Endodermal cell (in vitro differentiated cells): ENCODE results near the gene SUMO3. TPM values are rescaled to one million over a fixed set of nuclear protein-coding genes. Genes with fewer than 3 reads are reported as not detected.
A peak's percentile ranks its signal among the peaks of the same experiment; 100 is the strongest.

ENCODE experiments used
- DNase-seq: peaks from one replicate; pipeline ENCODE4 v3.0.0-alpha.2; 2017
- H3K27ac ChIP-seq: 2 replicates; pipeline ENCODE4 v1.5.1; 2013; ENCODE audit warnings: mild to moderate bottlenecking, low read depth, low read length, moderate library complexity
- H3K27me3 ChIP-seq: 2 replicates; pipeline ENCODE4 v1.6.1; 2013; ENCODE audit warnings: mild to moderate bottlenecking, low read length, moderate library complexity; ENCODE audit not compliant: insufficient read depth, control insufficient read depth, poor library complexity, severe bottlenecking
- H3K36me3 ChIP-seq: 2 replicates; pipeline ENCODE4 v1.7.0; 2013; ENCODE audit warnings: mild to moderate bottlenecking, low read length, moderate library complexity; ENCODE audit not compliant: control insufficient read depth, insufficient read depth
- H3K4me1 ChIP-seq: one replicate; pipeline ENCODE4 v1.7.0; 2013; ENCODE audit warnings: low read length; ENCODE audit not compliant: control insufficient read depth, insufficient read depth
- H3K4me3 ChIP-seq: 2 replicates; pipeline ENCODE4 v1.5.1; 2013; ENCODE audit warnings: mild to moderate bottlenecking, low read length, moderate library complexity
- H3K9ac ChIP-seq: 2 replicates; pipeline ENCODE4 v1.6.1; 2013; ENCODE audit warnings: mild to moderate bottlenecking, low read length, moderate library complexity; ENCODE audit not compliant: poor library complexity, severe bottlenecking; ENCODE audit errors: extremely low read depth
- H3K9me3 ChIP-seq: 2 replicates; pipeline ENCODE4 v1.6.1; 2013; ENCODE audit warnings: mild to moderate bottlenecking, low read length, moderate library complexity; ENCODE audit not compliant: control insufficient read depth
- H3K27ac Mint-ChIP-seq: 2 replicates; pipeline ENCODE4 v1.8.0; 2020; ENCODE audit warnings: mixed read lengths
- H3K27me3 Mint-ChIP-seq: 2 replicates; pipeline ENCODE4 v1.8.0; 2021; ENCODE audit warnings: mild to moderate bottlenecking, mixed read lengths; ENCODE audit not compliant: insufficient read depth
- H3K36me3 Mint-ChIP-seq: 2 replicates; pipeline ENCODE4 v1.8.0; 2020; ENCODE audit warnings: low read depth, mixed read lengths
- H3K4me1 Mint-ChIP-seq: 2 replicates; pipeline ENCODE4 v1.8.0; 2020; ENCODE audit warnings: mixed read lengths
- H3K4me3 Mint-ChIP-seq: 2 replicates; pipeline ENCODE4 v1.8.0; 2020; ENCODE audit warnings: mild to moderate bottlenecking, moderate library complexity, mixed read lengths
- H3K9me3 Mint-ChIP-seq: 2 replicates; pipeline ENCODE4 v1.8.0; 2020; ENCODE audit warnings: mild to moderate bottlenecking, mixed read lengths
- CTCF ChIP-seq: fragments of 200-600 bp; sonication (generic); conservative IDR thresholded peaks from 2 replicates; pipeline ENCODE4 v1.5.0; 2021; ENCODE audit warnings: antibody characterized with exemption, mild to moderate bottlenecking
- WGBS, 2 experiments: methylation state at CpG; one replicate each; pipeline versions ENCODE4 v1.1.5 to v1.1.7; 2013; ENCODE audit warnings: missing lambda C conversion rate in 2 of 2, mixed read lengths in 1 of 2; ENCODE audit not compliant: insufficient coverage in 1 of 2, insufficient read length in 1 of 2; 5-methylcytosine and 5-hydroxymethylcytosine counted together
- total RNA-seq, 2 donors: library from RNA; stranded (reverse); fragmentation: NEBNext Ultra II Directional in 1 of 2; extraction: Animal tissue kit (Norgen Biotek cat#: 25700) in 1 of 2; gene quantifications; 2 replicates in 1 of 2; 3 replicates in 1 of 2; pipeline ENCODE4 v1.2.1, GENCODE V29; 2021

Gene SUMO3
- total RNA-seq, 2 donors from 2014 or later, result 79.5 to 96.4 TPM

- no peak for TF ChIP-seq CTCF
- Histone ChIP-seq H3K27ac (no peak overlapping the region), H3K4me1 (no peaks in the 10 kb centered on the region), H3K9ac (no peak overlapping the region), H3K9me3 (no peaks in the 10 kb centered on the region), H3K4me3 (no peak overlapping the region), H3K27me3 (no peaks in the 10 kb centered on the region), H3K36me3 (no peaks in the 10 kb centered on the region)
- Mint-ChIP-seq H3K27me3 (no peaks in the 10 kb centered on the region), H3K27ac (no peak overlapping the region), H3K36me3 (no peaks in the 10 kb centered on the region), H3K4me3 (no peak overlapping the region), H3K4me1 (peaks cover 7% of the 10 kb centered on the region), H3K9me3 (no peaks in the 10 kb centered on the region)
- DNase-seq, result no peak
- 84 to 96% methylated on average over 8 to 11 of the region's 11 CpGs for WGBS, 2 experiments
These were observed 22.9 kb upstream of the SUMO3 start for GRCh38 chr21:44840771-44841170.

- Mint-ChIP-seq H3K36me3 (no peaks in the 10 kb centered on the region), H3K4me3 (no peak overlapping the region), H3K4me1 (peaks cover 2% of the 10 kb centered on the region), H3K9me3 (no peaks in the 10 kb centered on the region), H3K27ac (no peak overlapping the region), H3K27me3 (no peaks in the 10 kb centered on the region)
- Histone ChIP-seq H3K36me3 (no peaks in the 10 kb centered on the region), H3K9me3 (no peaks in the 10 kb centered on the region), H3K4me1 (no peaks in the 10 kb centered on the region), H3K27me3 (no peaks in the 10 kb centered on the region), H3K4me3 (no peak overlapping the region), H3K27ac (no peak overlapping the region), H3K9ac (no peak overlapping the region)
- 93 to 96% methylated on average over 8 to 9 of the region's 9 CpGs for WGBS, 2 experiments
- DNase-seq, result no peak
- no peak for TF ChIP-seq CTCF
These were observed 21.1 kb upstream of the SUMO3 start for GRCh38 chr21:44838951-44839350.

GRCh38 chr21:44838039-44838895 is 20.4 kb upstream of the SUMO3 start:
- no peak overlapping the region for H3K4me3 Mint-ChIP-seq
- no peaks in the 10 kb centered on the region for H3K4me1 ChIP-seq
- H3K9me3 ChIP-seq, result no peaks in the 10 kb centered on the region
- no peak overlapping the region for H3K27ac Mint-ChIP-seq
- WGBS, 2 experiments, result 80 to 88% methylated on average over 9 to 30 of the region's 30 CpGs
- H3K9me3 Mint-ChIP-seq, result no peaks in the 10 kb centered on the region
- no peaks in the 10 kb centered on the region for H3K27me3 ChIP-seq
- no peak overlapping the region for H3K9ac ChIP-seq
- peaks cover 2% of the 10 kb centered on the region for H3K4me1 Mint-ChIP-seq
- no peaks in the 10 kb centered on the region for H3K27me3 Mint-ChIP-seq
- no peak for DNase-seq
- H3K36me3 ChIP-seq, result no peaks in the 10 kb centered on the region
- no peak overlapping the region for H3K4me3 ChIP-seq
- no peak overlapping the region for H3K27ac ChIP-seq
- H3K36me3 Mint-ChIP-seq, result no peaks in the 10 kb centered on the region
- TF ChIP-seq CTCF, result peak; percentile 46
